ENCODE data around the gene ESRRB.

GRCh38 chr14:76516884-76517283 is 140.9 kb downstream of the ESRRB start:
- TF ChIP-seq POLR2A (IDR thresholded peaks at IDR 0.05) (no peak), EP300 (IDR thresholded peaks at IDR 0.05) (no peak)

Measured in gastroesophageal sphincter (tissue), 2 donors.